Cardiac fibroblast (primary cell): ENCODE measurements around the gene PALLD.

Source experiments
- DNase-seq, 2 donors: peaks; one replicate each; pipeline versions ENCODE4 v3.0.0 to v3.0.0-alpha.2; 2010; ENCODE audit warnings: low read depth in 2 of 2
- H3K4me3 ChIP-seq, 2 donors: replicated peaks in 1 of 2; 1 replicate in 1 of 2; 2 replicates in 1 of 2; pipeline ENCODE4 v1.5.1; 2011; ENCODE audit warnings: low read depth in 2 of 2, low read length in 2 of 2, mild to moderate bottlenecking in 2 of 2, moderate library complexity in 1 of 2
- TF ChIP-seq, protein P1 (sequence below): IDR thresholded peaks from one replicate; pipeline ENCODE4 v1.5.1; 2011; ENCODE audit warnings: low read depth, mild to moderate bottlenecking, low read length, inconsistent platforms

Gene PALLD

DNA sequence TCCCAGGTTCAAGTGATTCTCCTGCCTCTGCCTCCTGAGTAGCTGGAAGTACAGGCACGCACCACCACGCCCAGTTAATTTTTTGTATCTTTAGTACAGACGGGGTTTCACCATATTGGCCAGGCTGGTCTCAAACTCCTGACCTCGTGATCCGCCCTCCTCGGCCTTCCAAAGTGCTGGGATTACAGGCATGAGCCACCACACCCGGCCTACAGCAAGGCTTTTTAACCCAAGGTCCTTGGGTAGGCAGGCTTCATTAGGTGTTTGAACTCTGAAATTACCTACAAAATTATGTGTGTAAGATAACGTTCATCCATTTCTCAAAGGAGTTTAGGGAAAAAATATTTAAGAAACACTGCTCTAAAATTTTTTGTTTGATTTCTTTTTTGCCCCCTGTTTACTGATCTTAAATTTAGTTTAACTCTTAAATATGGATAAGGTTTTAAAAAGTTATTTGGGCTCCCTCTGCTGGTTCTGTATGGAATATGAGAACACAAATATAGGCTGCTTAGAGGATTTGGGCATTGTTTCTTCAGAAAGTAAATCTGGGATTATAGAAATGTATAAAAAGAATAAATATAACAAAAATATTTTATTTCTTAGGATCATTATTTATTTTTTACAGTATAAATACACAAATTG lies 420.4 kb downstream of the PALLD start:
- peak; percentile 78 to 79 for DNase-seq
- TF ChIP-seq, protein P1, sequence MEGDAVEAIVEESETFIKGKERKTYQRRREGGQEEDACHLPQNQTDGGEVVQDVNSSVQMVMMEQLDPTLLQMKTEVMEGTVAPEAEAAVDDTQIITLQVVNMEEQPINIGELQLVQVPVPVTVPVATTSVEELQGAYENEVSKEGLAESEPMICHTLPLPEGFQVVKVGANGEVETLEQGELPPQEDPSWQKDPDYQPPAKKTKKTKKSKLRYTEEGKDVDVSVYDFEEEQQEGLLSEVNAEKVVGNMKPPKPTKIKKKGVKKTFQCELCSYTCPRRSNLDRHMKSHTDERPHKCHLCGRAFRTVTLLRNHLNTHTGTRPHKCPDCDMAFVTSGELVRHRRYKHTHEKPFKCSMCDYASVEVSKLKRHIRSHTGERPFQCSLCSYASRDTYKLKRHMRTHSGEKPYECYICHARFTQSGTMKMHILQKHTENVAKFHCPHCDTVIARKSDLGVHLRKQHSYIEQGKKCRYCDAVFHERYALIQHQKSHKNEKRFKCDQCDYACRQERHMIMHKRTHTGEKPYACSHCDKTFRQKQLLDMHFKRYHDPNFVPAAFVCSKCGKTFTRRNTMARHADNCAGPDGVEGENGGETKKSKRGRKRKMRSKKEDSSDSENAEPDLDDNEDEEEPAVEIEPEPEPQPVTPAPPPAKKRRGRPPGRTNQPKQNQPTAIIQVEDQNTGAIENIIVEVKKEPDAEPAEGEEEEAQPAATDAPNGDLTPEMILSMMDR: peak; percentile 51
- no peak overlapping the region for H3K4me3 ChIP-seq

DNA sequence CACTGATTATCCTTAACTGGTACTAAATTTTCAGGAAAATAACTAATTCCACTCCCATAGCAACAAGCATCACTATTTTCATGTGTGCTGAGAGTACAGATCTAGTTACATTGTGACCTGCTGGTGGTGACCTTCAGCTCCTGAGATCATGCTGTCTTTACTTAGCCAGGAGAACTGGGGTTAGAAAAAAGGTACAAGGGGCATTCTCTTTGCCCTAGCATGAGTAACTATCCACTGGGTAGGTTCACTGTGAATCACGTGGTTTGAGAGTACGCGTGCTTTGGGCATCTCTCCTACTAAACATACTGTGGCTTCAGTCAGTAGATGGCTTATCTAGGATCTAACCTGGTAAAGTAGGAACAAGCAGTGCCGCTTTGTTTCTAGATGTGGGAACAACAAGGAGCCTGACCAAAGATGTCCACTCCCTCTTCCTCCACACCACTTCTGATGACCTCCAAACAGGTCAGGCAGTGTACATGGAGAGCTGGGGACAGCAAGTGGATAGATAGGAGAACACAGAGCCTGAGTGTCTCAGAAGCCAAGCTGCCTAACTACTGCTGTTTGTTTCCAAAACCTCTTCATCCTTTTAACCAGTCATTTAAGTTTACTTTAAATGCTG lies 423.0 kb downstream of the PALLD start:
- TF ChIP-seq, protein P1: no peak
- no peak for DNase-seq
- no peak overlapping the region for H3K4me3 ChIP-seq

DNA sequence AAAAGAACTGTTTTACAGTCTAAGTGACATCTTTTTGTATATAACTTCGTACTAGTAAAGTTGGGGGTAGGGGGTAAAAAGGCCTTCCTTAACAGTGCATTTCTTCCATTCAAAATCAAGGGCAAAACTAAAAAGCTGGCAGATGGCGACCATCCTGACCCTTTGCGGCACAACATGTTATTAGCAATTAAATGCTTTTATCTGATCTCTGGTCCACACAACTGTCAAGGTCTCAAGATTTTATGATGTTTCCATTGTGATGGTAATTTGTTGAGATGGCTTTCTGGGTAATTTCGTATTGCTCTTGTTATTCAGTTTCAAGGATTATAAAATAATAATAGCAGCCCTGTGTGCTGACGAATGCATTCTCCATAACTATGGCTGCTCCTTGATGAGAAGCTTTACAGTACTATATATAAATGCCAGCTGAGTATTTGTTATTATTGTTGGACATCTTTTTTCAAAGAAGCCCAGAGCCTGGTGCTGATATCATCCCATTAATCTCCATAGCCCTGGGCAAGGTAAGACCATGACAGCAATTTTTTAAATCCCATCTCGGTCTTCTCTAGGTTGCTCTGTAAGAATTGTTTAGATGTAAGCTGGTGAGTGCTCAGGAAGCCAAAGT lies 423.7 kb downstream of the PALLD start:
- no peak for DNase-seq
- TF ChIP-seq, protein P1: no peak
- no peak overlapping the region for H3K4me3 ChIP-seq

DNA sequence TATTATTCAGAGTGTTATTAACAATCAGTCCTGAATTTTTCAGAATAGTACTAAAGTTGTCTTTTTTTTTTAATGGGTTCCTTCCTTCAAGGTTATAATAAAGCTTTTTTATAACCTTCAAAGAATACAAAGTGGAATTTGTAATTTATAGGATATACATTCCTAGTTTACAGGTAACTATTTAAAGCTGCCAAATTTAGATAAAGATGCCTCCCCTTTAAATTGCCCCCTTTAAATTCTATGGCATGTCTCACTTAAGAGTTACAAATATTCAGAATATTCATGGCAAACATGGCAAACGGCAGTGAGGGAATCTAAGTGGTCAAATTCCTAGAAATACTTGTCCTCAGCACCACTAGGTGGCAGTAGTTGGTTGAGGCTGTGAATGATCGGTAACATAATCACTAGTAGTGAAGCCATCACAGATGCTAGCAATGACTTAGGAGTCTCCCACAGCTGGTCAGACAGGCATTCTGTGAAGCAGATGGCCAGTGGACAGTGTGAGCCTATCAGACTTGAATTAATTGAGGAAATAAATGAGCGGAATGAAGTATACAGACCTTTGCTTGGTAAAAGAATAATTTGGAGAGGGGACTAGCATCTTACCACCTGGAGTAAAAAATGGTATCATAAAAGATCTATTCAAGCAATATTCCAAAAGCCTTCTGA lies 426.8 kb downstream of the PALLD start:
- H3K4me3 ChIP-seq: no peak overlapping the region
- DNase-seq: peak; percentile 88 to 89
- TF ChIP-seq, protein P1: peak; percentile 78

DNA sequence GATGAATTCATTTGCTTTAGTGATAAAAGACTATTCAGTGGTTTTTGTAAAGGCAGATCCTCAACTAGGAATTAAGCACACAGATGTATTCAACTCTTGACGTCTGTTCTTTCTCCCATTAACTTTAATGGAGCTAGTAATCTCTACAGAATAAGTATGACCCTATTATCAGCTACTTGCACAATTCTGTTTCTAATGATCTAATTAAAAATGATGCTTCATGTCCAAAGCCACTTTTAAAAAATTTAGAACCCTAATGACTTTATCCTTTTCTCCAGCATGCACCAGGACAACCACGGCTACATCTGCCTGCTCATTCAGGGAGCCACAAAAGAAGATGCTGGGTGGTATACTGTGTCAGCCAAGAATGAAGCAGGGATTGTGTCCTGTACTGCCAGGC lies 427.8 kb downstream of the PALLD start:
- no peak for DNase-seq
- TF ChIP-seq, protein P1: no peak

DNA sequence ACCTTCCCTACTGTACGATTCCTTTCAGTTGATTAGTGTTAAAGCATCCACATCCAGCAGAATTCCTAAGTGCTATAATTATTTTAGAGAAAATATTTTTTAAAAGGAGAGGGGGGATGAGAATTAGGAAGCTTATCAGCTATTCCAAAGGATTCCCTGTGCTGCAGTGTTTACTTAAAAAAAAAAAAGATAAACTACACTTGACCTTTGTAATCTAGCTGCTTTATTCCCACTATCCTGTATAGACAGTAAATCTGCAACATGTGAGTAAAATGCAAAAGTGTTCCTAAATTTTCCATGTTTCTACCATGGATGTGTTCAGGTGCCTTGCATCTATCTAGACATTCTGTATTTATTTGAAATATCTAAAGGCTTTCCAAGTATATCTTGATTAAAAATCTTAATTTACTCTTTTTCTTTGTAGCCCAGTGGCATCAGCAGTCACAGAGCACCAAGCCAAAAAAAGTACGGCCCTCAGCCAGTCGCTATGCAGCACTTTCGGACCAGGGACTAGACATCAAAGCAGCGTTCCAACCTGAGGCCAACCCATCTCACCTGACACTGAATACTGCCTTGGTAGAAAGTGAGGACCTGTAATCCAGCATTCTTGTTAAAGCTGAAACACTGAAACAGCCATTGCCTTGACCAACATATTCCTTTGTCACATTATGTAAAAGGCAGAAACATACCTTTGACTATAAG lies 429.1 kb downstream of the PALLD start:
- no peak for DNase-seq
- TF ChIP-seq, protein P1: no peak
- no peak overlapping the region for H3K4me3 ChIP-seq

More for the DNA sequence above, 427.8 kb downstream of the PALLD start:
- no peak overlapping the region for H3K4me3 ChIP-seq
